ENCODE measurements around the gene GRID2. TPM values are rescaled to one million over a fixed set of nuclear protein-coding genes. Genes with fewer than 3 reads are reported as not detected.

GRID2 gene
- polyA plus RNA-seq, 1 experiment: not detected

DNA sequence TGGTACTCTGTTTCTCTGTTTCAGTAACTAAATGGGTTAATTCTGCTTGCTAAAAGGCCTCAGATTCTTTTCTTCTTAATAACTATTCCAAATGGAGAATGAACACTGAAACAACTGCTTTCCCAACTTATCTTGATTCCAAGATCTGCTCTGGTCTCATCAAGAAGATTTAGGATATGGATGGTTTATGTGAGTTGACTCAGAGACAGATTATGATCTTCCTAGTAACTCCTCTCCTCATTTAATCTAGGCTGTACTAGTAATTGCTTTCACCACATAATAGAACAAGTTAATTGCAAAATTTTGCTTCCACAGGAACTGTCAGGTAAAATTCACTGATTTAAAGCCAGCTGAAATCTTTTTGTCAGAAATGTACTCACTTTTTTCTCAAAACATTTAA lies 537.1 kb downstream of the GRID2 start:
- DNase-seq (ENCODE audit: low read depth): no peak
- ChIA-PET POLR2A (no interaction called here), CTCF (no interaction called here)
- Histone ChIP-seq H3K36me3 (ENCODE audit: control insufficient read depth, insufficient read depth, low read length) (no peaks in the 10 kb centered on the region), H3K4me3 (ENCODE audit: low read depth, low read length) (no peak overlapping the region), H3K27me3 (ENCODE audit: control insufficient read depth, insufficient read depth, low read length) (no peaks in the 10 kb centered on the region)
- TF ChIP-seq, protein P1, sequence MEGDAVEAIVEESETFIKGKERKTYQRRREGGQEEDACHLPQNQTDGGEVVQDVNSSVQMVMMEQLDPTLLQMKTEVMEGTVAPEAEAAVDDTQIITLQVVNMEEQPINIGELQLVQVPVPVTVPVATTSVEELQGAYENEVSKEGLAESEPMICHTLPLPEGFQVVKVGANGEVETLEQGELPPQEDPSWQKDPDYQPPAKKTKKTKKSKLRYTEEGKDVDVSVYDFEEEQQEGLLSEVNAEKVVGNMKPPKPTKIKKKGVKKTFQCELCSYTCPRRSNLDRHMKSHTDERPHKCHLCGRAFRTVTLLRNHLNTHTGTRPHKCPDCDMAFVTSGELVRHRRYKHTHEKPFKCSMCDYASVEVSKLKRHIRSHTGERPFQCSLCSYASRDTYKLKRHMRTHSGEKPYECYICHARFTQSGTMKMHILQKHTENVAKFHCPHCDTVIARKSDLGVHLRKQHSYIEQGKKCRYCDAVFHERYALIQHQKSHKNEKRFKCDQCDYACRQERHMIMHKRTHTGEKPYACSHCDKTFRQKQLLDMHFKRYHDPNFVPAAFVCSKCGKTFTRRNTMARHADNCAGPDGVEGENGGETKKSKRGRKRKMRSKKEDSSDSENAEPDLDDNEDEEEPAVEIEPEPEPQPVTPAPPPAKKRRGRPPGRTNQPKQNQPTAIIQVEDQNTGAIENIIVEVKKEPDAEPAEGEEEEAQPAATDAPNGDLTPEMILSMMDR (IDR thresholded peaks at IDR 0.05; ENCODE audit: insufficient read depth, low read depth, low read length): no peak

DNA sequence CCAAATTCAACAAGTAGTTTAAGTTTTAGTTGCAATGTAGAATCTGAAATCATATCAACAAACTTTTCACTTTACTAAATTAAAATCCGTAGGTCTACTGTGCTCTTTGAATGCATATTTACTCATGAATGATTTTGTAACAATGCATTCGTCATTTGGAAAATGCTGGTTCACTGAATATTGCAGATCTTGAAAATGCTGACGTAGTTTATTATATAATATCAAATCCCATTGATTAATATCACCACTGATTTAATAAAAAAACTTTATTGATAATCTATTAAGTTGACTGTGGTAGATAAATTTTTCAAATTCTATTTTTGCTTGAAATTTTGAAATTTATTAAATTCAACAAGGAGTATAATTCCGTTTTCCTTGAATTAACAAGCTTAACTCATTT lies 540.0 kb downstream of the GRID2 start:
- Histone ChIP-seq H3K27me3 (ENCODE audit: control insufficient read depth, insufficient read depth, low read length) (no peaks in the 10 kb centered on the region), H3K36me3 (ENCODE audit: control insufficient read depth, insufficient read depth, low read length) (no peaks in the 10 kb centered on the region), H3K4me3 (ENCODE audit: low read depth, low read length) (no peak overlapping the region)
- TF ChIP-seq, protein P1 (IDR thresholded peaks at IDR 0.05; ENCODE audit: insufficient read depth, low read depth, low read length): no peak
- no peak for DNase-seq (ENCODE audit: low read depth)
- CTCF ChIA-PET: no interaction called here
- POLR2A ChIA-PET: no interaction called here

DNA sequence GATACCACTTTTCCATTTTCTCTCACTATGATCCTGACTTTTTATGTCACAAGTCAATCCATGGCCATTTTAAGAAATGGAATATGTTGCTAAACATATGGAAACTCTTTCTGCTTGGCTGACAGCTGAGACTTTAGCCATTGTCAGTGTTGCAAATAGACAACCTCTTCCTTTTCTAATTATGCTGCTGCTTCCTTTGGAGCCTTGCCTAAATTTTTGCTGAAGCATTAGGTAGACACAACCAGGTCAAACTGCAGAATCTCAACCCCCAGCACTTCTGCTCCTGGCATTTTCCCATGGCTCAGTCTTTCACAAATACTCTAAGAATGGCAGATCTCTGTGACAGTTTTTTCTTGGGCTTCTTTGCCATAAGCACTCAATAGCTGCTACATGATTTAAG lies 543.3 kb downstream of the GRID2 start:
- Histone ChIP-seq H3K4me3 (ENCODE audit: low read depth, low read length) (no peak overlapping the region), H3K27me3 (ENCODE audit: control insufficient read depth, insufficient read depth, low read length) (no peaks in the 10 kb centered on the region), H3K36me3 (ENCODE audit: control insufficient read depth, insufficient read depth, low read length) (no peaks in the 10 kb centered on the region)
- DNase-seq (ENCODE audit: low read depth): no peak
- ChIA-PET POLR2A (no interaction called here), CTCF (no interaction called here)
- TF ChIP-seq, protein P1 (IDR thresholded peaks at IDR 0.05; ENCODE audit: insufficient read depth, low read depth, low read length): no peak

GRCh38 chr4:92862509-92862908 lies 558.7 kb downstream of the GRID2 start:
- Histone ChIP-seq H3K36me3 (ENCODE audit: control insufficient read depth, insufficient read depth, low read length) (no peaks in the 10 kb centered on the region), H3K4me3 (ENCODE audit: low read depth, low read length) (no peak overlapping the region), H3K27me3 (ENCODE audit: control insufficient read depth, insufficient read depth, low read length) (no peaks in the 10 kb centered on the region)
- ChIA-PET CTCF (interaction anchor here (1.6 kb wide), 1 partner anchor 13 kb away, joined by 3 read pairs; no protein-coding TSS in a partner anchor), POLR2A (no interaction called here)
- no peak for DNase-seq (ENCODE audit: low read depth)
- TF ChIP-seq, protein P1 (IDR thresholded peaks at IDR 0.05; ENCODE audit: insufficient read depth, low read depth, low read length): no peak

DNA sequence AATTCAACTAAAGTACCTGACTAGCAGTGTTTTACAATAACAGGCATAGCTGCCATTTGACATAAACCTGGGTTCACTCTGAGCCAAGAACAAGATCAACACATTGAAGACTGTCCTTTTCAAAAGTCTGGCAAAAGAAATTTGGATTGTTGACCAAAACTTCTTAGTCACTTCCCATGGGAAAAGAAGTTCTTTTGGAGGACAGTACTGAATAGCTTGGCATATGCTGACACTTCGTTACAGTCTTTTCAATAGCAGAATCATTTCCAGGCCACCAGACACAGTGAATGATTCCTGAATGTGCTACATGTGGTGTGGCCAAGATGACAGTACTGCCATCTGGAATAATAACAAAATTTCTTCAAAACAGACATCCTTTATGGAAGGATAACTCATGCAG lies 560.3 kb downstream of the GRID2 start:
- ChIA-PET POLR2A (no interaction called here), CTCF (no interaction called here)
- no peaks in the 10 kb centered on the region for H3K36me3 ChIP-seq (ENCODE audit: control insufficient read depth, insufficient read depth, low read length)
- no peak overlapping the region for H3K4me3 ChIP-seq (ENCODE audit: low read depth, low read length)
- no peaks in the 10 kb centered on the region for H3K27me3 ChIP-seq (ENCODE audit: control insufficient read depth, insufficient read depth, low read length)
- TF ChIP-seq, protein P1 (IDR thresholded peaks at IDR 0.05; ENCODE audit: insufficient read depth, low read depth, low read length): no peak
- DNase-seq (ENCODE audit: low read depth): no peak

Measured in BJ (cell line).